NCI-H345 treated with DMSO at 0.1 percent for 48 hours (cell line): ENCODE measurements around the gene FZR1.
"Not testable (repeated sequence)": the region's sequence is repeated elsewhere in the genome, so short reads cannot be mapped to it uniquely, and the experiment has no call there.

Experiments used
- DNase-seq: peaks from one replicate; lab custom pipeline; 2025; ENCODE audit not compliant: unreplicated experiment; lab: John Stamatoyannopoulos, UW

Gene FZR1

DNA sequence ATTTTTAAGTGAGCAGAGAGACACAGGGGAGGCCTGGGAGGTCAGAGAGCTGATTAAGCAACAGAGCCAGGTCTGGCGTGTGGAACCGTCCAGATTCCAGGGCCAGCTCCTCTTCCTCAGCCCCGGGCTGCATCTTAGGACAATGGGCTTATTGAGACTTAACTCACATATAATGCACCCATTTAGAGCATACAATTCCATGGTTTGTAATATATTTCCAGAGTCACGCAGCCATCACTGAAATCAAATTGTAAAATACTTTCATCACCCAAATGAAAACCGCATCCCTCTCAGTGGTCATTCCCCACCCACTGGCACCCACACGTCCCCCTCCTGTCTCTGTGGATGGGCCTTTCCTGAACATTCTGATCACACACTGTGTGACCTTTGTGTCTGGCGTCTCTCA lies 64.5 kb downstream of the FZR1 start:
- DNase-seq = no peak

DNA sequence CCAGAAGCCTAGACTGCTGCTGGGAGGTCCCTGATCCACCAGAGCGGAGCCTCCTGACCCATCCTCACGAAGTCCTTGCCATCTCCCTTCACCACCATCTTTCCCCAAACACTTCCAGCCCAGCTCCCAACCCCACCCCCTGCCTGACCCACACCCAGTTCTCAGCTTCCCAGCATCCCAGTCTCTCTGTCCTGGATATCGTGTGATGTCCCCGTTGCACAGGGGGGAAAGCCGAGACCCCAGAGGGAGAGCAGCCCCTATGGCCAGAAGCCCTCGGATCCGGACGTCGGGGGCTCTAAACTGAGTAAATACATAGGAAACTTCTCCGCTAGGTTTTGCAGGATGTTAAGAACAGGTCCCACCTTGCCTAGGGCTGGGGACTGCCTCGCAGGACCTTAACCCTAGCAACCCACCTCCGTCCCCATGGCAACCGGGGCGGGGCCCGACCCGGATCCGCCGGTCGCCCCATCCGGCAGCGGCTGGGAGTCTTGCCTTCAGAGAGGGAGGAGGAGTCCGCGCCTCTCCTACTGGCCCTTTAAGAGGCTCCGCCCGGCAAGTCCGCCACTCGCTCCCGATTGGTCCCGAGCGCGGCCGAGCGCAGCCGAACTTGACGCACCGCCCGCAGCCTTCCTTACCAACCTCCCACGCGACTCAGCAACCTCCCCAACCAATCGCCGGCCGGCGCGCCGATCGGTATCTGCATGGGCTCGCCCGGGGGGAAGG lies 66.2 kb downstream of the FZR1 start:
- peak; percentile 97 for DNase-seq

DNA sequence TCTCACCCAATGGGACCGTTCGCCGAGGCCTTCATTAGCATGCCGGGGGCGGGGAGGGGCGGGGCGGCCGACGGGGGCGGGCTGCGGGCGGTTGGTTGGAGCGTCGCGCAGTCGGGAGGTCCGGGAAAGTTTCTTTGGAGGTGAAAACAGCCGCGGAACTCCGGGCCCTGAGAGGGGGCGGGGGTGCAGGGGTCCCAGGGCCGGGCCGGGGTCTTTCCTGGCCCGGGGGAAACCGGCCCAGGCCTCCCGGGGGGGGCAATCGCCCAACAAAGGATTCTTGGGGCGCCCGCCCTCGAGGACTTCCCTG lies 66.7 kb downstream of the FZR1 start, which contains the start of gene HMG20B:
HMG20B (plus strand) TSS at position 90 of the 307 bp plus-strand sequence. CDS start 366 bp downstream, outside the sequence.
- no peak for DNase-seq

DNA sequence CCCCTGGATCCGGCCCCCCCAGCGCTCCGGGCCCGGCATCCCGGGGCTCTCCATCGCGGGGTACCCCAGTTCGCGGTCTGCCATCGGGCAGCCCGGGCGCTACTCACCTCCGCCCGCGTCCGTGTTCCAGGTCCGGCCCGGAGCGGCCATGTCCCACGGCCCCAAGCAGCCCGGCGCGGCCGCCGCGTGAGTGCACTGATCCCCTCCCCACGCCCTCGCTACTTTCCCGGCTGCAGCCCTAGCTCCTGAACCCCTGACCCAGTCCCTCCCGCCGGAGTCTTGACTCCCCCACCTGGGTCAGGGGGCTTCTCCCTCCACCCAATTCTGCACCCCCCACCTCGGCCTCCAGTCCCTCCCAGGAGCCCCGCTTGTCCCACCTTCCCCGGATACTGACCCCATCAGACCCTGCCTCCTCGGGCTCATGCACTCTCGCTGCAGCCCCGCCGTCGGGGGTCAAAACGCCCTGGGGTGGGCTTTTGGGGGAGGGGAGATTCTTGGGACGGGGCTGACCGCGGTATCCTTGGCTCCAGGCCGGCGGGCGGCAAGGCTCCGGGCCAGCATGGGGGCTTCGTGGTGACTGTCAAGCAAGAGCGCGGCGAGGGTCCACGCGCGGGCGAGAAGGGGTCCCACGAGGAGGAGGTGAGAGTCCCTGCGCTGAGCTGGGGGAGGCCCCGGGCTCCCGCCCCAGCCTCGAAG lies 67.2 kb downstream of the FZR1 start:
- no peak for DNase-seq

DNA sequence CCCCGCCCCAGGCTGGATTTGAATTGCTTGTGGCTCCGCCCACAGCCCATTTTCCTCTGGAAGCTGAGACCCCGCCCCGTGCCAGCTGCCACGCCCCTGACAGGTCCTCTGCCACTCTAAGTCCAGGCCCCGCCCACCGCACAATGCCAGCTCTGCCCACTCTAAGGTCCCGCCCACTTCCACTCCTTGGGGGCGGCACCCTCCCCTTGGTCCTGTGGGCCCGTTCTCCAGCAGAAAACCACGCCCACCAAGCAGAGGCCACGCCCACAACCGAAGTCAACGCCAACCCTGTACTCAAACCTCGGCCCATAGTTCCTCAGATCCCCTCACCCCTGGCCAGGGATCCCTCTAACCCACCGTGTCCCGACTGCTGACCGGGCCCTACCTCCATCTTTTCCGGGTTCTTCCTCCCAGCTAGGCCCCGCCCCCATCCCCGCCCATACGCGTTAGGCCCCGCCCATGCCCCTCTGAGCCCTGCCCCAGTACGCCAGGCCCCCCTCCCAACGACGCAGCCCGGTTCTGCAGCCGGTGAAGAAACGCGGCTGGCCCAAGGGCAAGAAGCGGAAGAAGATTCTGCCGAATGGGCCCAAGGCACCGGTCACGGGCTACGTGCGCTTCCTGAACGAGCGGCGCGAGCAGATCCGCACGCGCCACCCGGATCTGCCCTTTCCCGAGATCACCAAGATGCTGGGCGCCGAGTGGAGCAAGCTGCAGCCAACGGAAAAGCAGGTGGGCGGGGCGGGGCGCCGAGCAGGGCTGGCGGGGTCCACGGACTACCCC lies 67.9 kb downstream of the FZR1 start:
- DNase-seq = peak; percentile 92

DNA sequence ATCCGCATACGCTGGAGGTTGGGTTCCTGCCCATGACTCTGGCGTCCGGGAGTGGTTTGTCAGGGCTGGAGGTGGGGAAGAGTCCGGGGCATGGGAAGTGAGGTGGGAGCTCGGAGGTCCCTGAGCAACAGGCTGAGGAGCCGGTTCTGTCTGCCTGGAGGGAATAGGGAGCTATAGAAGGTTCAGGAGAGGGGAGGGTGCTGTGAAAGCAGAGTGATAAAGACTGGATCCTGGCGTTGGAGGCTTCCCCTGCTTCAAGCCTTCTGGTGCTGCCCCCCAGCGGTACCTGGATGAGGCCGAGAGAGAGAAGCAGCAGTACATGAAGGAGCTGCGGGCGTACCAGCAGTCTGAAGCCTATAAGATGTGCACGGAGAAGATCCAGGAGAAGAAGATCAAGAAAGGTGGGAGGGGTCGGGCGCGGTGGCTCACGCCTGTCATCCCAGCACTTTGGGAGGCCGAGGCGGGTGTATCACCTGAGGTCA lies 69.2 kb downstream of the FZR1 start:
- no peak for DNase-seq

DNA sequence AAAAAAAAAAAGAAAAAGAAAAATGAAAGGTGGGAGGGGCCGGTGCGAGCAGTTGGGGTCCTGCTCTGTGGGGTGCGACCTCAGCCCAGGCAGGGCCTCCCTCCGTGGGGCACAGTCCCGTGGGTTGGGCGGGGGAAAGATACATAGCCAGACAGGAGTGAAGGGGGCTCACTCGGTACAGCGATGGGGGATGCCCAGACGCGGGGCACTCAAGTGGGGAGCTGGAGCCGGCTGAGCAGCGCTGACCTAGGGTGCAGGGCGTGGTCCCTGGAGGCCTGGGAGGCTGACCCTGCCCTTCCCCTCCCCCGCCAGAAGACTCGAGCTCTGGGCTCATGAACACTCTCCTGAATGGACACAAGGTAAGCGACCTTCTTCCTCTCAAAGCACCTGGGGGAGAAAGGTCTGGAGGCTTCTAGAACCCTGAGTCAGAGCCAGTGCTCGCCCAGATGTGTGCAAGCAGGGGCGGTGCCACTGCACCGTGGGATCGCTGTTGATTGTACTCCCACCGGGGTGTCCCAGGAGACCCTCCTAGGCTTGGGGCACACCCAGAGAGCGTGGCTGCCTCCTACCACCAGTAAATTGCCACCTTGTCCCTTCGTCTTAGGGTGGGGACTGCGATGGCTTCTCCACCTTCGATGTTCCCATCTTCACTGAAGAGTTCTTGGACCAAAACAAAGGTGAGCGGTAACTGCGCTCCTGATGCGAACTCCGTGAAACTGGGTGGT lies 70.0 kb downstream of the FZR1 start:
- no peak for DNase-seq

DNA sequence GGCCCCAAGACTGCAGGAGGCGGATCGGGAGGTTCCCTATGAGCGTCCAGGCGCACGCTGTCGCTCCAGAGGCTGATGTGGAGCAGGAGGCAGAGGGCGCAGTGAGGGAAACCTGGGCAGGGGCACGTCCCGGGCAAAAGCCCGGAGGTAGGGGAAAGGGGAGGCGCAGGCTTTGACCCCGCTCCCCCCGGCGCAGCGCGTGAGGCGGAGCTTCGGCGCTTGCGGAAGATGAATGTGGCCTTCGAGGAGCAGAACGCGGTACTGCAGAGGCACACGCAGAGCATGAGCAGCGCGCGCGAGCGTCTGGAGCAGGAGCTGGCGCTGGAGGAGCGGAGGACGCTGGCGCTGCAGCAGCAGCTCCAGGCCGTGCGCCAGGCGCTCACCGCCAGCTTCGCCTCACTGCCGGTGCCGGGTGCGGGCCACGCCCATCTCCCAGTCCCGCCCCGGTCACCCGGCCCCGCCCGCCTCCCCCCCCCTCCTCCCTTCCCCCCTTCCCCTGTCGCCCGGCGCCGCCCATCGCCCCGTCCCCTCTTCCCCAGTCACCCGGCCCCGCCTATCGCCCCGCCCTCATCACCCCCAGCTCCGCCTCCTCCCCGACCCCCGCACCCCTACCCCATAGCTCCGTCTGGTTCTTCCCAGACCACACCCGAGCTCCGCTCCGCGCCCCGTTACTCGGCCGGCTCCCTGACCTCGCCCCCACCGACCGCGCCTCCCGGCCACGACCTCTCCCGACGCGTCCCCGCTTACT lies 70.8 kb downstream of the FZR1 start:
- no peak for DNase-seq

DNA sequence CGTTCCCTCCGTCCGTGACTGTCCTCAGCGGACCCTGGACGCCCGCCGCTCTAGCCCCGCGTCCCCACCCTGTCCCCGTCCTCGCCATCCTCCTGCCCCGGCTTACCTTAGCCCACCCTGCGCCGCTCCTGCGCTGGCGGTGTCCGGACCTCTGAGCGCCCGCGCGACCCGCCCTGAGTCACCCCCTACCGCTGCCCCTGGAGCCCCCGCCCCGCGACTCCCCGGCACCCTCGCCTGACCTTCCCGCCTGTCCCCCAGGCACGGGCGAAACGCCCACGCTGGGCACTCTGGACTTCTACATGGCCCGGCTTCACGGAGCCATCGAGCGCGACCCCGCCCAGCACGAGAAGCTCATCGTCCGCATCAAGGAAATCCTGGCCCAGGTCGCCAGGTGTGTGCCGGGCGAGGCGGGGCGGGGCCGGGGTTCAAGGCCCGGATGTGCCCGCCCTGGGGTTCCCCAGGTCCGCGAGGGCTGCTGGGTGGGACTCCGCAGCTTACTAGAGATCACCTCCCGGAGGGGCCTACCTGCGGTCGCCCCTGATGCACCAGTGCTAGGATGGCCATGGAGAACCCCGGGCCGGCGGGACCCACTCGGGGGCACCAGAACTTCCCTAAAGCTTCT lies 71.7 kb downstream of the FZR1 start:
- no peak for DNase-seq

DNA sequence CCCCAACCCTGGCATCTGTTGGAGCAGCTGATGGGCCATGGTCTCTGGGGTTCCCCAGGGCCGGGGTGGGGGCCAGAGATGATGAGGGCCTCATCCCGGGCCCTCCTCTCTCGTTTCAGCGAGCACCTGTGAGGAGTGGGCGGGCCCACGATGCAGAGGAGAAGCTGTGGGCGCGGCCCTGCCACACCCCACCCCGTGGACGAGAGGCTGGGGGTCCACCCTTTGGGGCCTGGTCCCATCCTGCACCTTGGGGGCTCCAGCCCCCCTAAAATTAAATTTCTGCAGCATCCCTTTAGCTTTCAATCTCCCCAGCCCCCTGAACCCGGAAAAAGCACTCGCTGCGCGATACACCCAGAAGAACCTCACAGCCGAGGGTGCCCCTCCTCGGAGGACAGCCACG lies 72.3 kb downstream of the FZR1 start:
- no peak for DNase-seq

DNA sequence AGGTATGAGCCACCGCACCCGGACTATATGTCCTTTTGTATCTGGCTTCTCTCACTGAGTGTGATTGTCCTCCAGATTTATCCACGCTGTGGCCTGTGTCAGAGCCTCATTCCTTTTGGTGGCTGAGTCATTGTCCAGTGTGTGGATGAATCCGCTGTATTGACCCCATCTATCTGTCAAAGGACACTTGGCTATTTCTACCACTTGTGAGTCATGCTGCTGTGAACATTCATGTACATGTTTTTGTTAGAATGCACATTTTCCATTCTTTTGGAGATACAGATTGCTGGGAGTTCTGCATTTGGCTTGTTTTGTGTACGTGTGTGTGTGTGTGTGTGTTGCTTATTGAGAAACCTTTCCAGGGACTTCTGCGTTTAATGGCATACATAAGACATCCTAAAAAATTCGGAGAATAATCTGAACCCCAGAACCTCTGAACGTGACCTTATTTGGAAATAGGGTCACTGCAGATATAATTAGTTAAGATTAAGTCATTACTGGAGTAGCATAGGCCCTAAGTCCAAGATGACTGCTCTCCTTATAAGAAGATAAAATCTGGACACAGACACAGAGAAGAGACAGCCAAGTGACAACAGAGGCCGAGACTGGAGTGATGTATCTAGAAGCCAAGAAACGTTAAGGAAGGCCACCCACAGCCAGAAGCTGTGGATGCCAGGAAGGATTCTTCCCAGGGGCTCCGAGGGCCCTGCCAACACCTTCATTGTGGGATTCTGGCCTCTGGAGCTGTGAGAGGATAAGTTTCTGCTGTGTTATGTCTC lies 74.2 kb downstream of the FZR1 start:
- DNase-seq = no peak

DNA sequence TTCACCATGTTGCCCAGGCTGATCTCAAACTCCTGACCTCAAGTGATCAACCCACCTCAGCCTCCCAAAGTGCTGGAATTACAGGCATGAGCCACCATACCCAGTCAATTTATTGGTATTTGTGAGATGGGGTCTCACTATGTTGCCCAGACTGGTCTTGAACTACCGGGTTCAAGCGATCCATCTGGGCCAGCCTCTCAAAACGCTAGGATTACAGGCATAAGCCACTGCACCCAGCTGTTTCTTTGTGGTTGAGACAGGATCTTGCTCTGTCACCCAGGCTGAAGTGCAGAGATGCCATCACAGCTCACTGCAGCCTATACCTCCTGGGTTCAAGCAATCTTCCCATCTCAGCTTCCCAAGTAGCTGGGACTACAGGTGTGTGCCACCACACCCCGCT lies 75.7 kb downstream of the FZR1 start:
- not testable (repeated sequence) for DNase-seq

DNA sequence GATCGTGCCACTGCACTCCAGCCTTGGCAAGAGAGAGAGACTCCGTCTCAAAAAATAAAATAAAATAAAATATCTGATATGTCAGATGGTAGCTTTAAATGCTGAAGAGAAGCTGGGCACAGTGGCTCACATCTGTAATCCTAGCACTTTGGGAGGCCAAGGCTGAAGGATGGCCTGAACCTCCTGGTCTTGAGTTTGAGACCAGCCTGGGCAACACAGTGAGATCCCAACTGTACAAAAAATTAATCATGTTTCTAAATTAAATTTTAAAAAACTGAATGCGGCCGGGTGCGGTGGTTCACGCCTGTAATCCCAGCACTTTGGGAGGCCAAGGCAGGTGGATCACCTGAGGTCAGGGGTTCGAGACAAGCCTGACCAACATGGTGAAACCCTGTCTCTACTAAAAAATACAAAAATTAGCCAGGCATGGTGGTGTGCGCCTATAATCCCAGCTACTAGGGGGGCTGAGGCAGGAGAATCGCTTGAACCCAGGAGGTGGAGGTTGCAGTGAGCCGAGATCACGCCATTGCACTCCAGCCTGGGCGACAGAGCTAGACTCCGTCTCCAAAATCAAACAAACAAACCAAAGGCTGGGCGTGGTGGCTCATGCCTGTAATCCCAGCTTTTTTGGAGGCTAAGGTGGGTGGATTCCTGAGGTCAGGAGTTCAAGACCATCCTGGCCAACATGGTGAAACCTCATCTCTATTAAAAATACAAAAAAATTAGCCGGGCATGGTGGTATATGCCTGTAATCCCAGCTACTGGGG lies 78.1 kb downstream of the FZR1 start:
- DNase-seq = not testable (repeated sequence)

DNA sequence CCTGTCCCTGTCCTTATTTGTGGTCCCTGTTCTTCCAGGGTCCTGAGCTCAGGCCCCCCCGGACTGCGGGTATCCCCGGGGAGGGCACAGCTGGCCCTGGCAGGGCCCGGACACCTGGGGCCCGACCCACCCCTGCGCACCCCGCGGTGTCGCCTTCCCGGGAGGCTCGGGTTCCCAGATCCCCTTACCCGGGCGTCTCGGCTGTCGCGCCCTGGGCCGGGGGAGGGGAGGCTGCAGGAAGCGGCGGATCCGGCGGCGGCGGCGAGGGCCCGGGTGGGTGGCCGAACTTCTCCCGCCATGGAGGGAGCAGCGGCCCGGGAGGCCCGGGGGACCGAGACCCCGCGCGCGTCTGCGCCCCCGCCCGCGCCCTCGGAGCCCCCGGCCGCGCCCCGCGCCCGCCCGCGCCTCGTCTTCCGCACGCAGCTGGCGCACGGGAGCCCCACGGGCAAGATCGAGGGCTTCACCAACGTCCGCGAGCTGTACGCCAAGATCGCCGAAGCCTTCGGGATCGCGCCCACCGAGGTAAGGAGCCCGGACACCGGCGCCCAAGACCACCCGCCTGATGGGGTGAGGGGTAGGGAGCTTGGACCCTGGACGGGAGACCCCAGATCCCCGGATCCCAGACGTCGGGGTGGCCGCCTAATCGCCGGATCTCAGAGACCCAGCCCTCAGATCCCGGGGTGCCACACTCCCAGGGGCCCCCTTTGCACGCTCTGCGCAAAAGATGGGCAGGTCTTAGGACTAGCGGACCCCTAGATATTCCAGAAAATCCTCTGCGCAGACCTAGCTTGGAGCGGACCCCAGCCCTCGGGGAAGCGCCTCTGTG lies 79.4 kb downstream of the FZR1 start, which contains the start of gene GIPC3:
GIPC3 (plus strand) TSS at position 178 of the 826 bp plus-strand sequence; CDS start at position 298, 120 bp downstream.
- DNase-seq = no peak

DNA sequence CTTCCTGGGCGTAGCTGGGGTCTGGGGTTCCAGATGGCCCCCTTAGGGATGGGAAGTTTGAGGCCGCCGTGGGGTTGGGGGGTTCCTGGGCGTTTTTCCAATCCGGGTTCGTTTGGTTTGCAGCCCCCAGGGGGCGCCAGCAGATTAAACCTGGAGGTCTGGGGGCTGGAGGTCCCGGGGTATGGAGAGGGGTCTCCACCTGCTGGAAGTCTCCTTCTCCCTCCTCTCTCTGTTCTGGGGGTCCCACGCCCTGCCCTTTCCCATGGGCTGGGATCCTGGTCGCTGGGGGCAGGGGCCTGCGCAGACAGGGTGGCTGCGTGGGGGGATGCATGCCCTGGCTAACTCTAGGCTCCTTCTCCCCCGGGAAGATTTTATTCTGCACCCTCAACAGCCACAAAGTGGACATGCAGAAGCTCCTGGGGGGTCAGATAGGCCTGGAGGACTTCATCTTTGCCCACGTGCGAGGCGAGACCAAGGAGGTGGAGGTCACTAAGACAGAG lies 80.1 kb downstream of the FZR1 start:
- DNase-seq = no peak

DNA sequence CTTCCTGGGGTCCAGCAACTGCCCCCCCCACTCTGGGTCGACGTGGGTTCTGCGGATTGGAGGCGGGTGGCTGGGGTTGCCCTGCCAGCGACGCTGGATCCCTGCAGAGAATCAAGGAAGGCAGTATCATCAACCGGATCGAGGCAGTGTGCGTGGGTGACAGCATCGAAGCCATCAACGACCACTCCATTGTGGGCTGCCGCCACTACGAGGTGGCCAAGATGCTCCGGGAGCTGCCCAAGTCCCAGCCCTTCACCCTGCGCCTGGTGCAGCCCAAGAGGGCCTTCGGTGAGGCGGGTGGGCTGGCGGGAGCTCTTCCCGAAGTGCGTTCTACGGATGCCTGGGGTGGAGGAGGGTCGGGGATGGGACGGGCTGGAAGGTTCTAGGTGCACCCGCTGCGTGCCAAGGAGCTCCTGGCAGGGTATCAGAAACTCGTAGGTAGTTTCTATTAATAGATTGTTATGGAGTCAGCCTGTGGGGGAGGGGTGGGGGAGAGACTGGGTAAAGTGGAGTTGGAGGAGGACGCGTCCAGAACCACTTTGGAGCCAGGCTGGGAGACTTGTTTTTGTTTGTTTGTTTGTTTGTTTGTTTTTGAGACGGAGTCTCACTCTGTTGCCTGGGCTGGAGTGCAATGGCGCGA lies 80.7 kb downstream of the FZR1 start:
- no peak for DNase-seq
